HepG2 (cell line): ENCODE data around the gene POLR3GL. TPM values are rescaled to one million over a fixed set of nuclear protein-coding genes. Genes with fewer than 3 reads are reported as not detected.

ENCODE experiments used
- AGO2 ChIP-seq: fragments of 200-400 bp; formaldehyde crosslinking; optimal IDR thresholded peaks from 2 replicates; pipeline ENCODE3; 2017; ENCODE audit warnings: mild to moderate bottlenecking, low read depth, low read length, moderate library complexity
- ASH2L ChIP-seq: fragments of 300-600, 200-600 bp; sonication (generic); IDR thresholded peaks from 2 replicates; pipeline ENCODE4 v1.7.0; 2017; ENCODE audit warnings: low read depth, mild to moderate bottlenecking, moderate library complexity, mixed read lengths, low read length; ENCODE audit not compliant: insufficient read length
- ATAD3A ChIP-seq: sonication (generic); formaldehyde crosslinking; IDR thresholded peaks from 2 replicates; pipeline ENCODE4 v1.4.0; 2020; ENCODE audit warnings: missing genetic modification reagents
- ATF7 ChIP-seq, 2 experiments: fragments of 450-650 bp in 1 of 2; sonication (generic) in 1 of 2; formaldehyde crosslinking in 1 of 2; IDR thresholded peaks; 2 replicates each; pipeline versions ENCODE4 v1.4.0 to v1.6.1; 2016 to 2020; ENCODE audit warnings: antibody characterized with exemption in 1 of 2, mild to moderate bottlenecking in 1 of 2, missing genetic modification reagents in 1 of 2
- BHLHE40 ChIP-seq: IDR thresholded peaks from 2 replicates; pipeline ENCODE4 v1.6.1; 2011; ENCODE audit warnings: low read length, improper control_type of control experiment
- CBX2 ChIP-seq, 2 experiments: fragments of 200-600 bp in 1 of 2; sonication (generic); formaldehyde crosslinking in 1 of 2; IDR thresholded peaks; 2 replicates each; pipeline versions ENCODE4 v1.7.0 to v1.8.1; 2018 to 2022; ENCODE audit warnings: low read depth in 2 of 2, low read length in 1 of 2, mild to moderate bottlenecking in 1 of 2, missing genetic modification reagents in 1 of 2
- CREB1 ChIP-seq, 2 experiments: fragments of 450-650 bp in 1 of 2; IDR thresholded peaks; 2 replicates each; pipeline ENCODE4 v1.6.1; 2016 to 2017; ENCODE audit warnings: control low read depth in 1 of 2, mild to moderate bottlenecking in 1 of 2, missing compliant biosample characterization in 1 of 2, missing genetic modification characterization in 1 of 2
- FOXK1 ChIP-seq: sonication (generic); formaldehyde crosslinking; IDR thresholded peaks from 2 replicates; pipeline ENCODE4 v1.4.0; 2020; ENCODE audit warnings: low read depth, missing genetic modification reagents, borderline replicate concordance
- HDAC6 ChIP-seq: fragments of 200-600 bp; sonication (generic); IDR thresholded peaks from 2 replicates; pipeline ENCODE4 v1.7.0; 2017; ENCODE audit warnings: mild to moderate bottlenecking, antibody characterized with exemption, low read length, low read depth
- HOXD1 ChIP-seq: sonication (generic); formaldehyde crosslinking; IDR thresholded peaks from 2 replicates; pipeline ENCODE4 v1.5.0; 2020; ENCODE audit warnings: missing genetic modification reagents
- IKZF4 ChIP-seq: sonication (generic); formaldehyde crosslinking; IDR thresholded peaks from 2 replicates; pipeline ENCODE4 v1.5.1; 2020; ENCODE audit warnings: borderline replicate concordance, mild to moderate bottlenecking, low read depth, missing genetic modification reagents; ENCODE audit errors: not compliant biosample characterization
- KLF13 ChIP-seq: sonication (generic); formaldehyde crosslinking; IDR thresholded peaks from 2 replicates; pipeline ENCODE4 v1.4.0; 2020; ENCODE audit warnings: mild to moderate bottlenecking, missing genetic modification reagents
- KLF16 ChIP-seq, 2 experiments: sonication (generic) in 1 of 2; formaldehyde crosslinking in 1 of 2; IDR thresholded peaks; 2 replicates each; pipeline versions ENCODE4 v1.6.1 to v1.8.0; 2016 to 2023; ENCODE audit warnings: missing genetic modification reagents in 2 of 2, missing compliant biosample characterization in 1 of 2
- MIER3 ChIP-seq: IDR thresholded peaks from 2 replicates; pipeline ENCODE4 v1.6.1; 2016; ENCODE audit warnings: missing compliant biosample characterization, borderline replicate concordance
- MTA1 ChIP-seq: sonication (generic); formaldehyde crosslinking; IDR thresholded peaks from 2 replicates; pipeline ENCODE4 v1.4.0; 2020; ENCODE audit warnings: missing genetic modification reagents, mild to moderate bottlenecking, borderline replicate concordance
- MXD4 ChIP-seq: IDR thresholded peaks from 2 replicates; pipeline ENCODE4 v1.6.1; 2016; ENCODE audit warnings: mild to moderate bottlenecking, missing biosample characterization, missing genetic modification reagents
- NAIF1 ChIP-seq: sonication (generic); formaldehyde crosslinking; IDR thresholded peaks from 2 replicates; pipeline ENCODE4 v1.5.0; 2020; ENCODE audit warnings: mild to moderate bottlenecking, missing genetic modification reagents, borderline replicate concordance
- NCOA5 ChIP-seq: sonication (generic); formaldehyde crosslinking; IDR thresholded peaks from 2 replicates; pipeline ENCODE4 v1.4.0; 2020; ENCODE audit warnings: missing genetic modification reagents
- PLSCR1 ChIP-seq: sonication (generic); formaldehyde crosslinking; IDR thresholded peaks from 2 replicates; pipeline ENCODE4 v1.5.0; 2020; ENCODE audit warnings: missing genetic modification reagents, mild to moderate bottlenecking, borderline replicate concordance
- SAFB2 ChIP-seq: sonication (generic); formaldehyde crosslinking; IDR thresholded peaks from 2 replicates; pipeline ENCODE4 v1.5.1; 2020; ENCODE audit warnings: missing genetic modification reagents, low read depth, mild to moderate bottlenecking, borderline replicate concordance
- TOPORS ChIP-seq: sonication (generic); formaldehyde crosslinking; IDR thresholded peaks from 2 replicates; pipeline ENCODE4 v1.8.0; 2023; ENCODE audit warnings: mild to moderate bottlenecking, missing genetic modification reagents
- ZNF234 ChIP-seq: sonication (generic); formaldehyde crosslinking; conservative IDR thresholded peaks from 2 replicates; pipeline ENCODE4 v1.5.1; 2020; ENCODE audit warnings: mild to moderate bottlenecking, missing genetic modification reagents
- ZNF251 ChIP-seq: sonication (generic); formaldehyde crosslinking; IDR thresholded peaks from 2 replicates; pipeline ENCODE4 v1.9.0; 2021; ENCODE audit warnings: mild to moderate bottlenecking, missing genetic modification reagents
- ZNF326 ChIP-seq: sonication (generic); formaldehyde crosslinking; IDR thresholded peaks from 2 replicates; pipeline ENCODE4 v1.4.0; 2020; ENCODE audit warnings: missing genetic modification reagents, borderline replicate concordance
- ZNF337 ChIP-seq: sonication (generic); formaldehyde crosslinking; IDR thresholded peaks from 2 replicates; pipeline ENCODE4 v1.5.1; 2020; ENCODE audit warnings: missing genetic modification reagents, low read depth, mild to moderate bottlenecking, borderline replicate concordance
- ZNF703 ChIP-seq: sonication (generic); formaldehyde crosslinking; IDR thresholded peaks from 2 replicates; pipeline ENCODE4 v1.5.1; 2020; ENCODE audit warnings: missing genetic modification reagents, mild to moderate bottlenecking, moderate library complexity, borderline replicate concordance
- ZNF883 ChIP-seq: sonication (generic); formaldehyde crosslinking; IDR thresholded peaks from 2 replicates; pipeline ENCODE4 v1.5.1; 2020; ENCODE audit warnings: mild to moderate bottlenecking, missing genetic modification reagents; ENCODE audit errors: not compliant biosample characterization
- polyA plus RNA-seq, 8 experiments: library from polyadenylated mRNA; depleted of rRNA in 3 of 8; stranded (reverse) in 7 of 8; unstranded in 1 of 8; fragments of >200 nt; fragmentation: Illumina TruSeq in 4 of 8; extraction: Trizol in 4 of 8; gene quantifications; 2 replicates each; pipeline versions ENCODE4 v1.2.1 to v1.2.3, GENCODE V29; 2011 to 2016; ENCODE audit warnings: low read depth in 4 of 8, missing spikeins in 1 of 8, mixed read lengths in 1 of 8; ENCODE audit not compliant: insufficient read depth in 1 of 8
- total RNA-seq, 5 experiments: library from RNA; depleted of rRNA; stranded (reverse); fragments of >200 nt; fragmentation: Illumina TruSeq; extraction: Trizol; gene quantifications; 2 replicates each; pipeline ENCODE4 v1.2.3, GENCODE V29; 2016; ENCODE audit warnings: low read depth in 1 of 5
- TF ChIP-seq, protein P1 (sequence below): sonication (generic); formaldehyde crosslinking; conservative IDR thresholded peaks from 2 replicates; pipeline ENCODE4 v1.4.0; 2020; ENCODE audit warnings: missing genetic modification reagents

Gene POLR3GL
- total and polyA plus RNA-seq, 2 of the 13 experiments (the other 11 are each of a cell fraction or from before 2014, with no cell fraction given) = 11.5 to 12.4 TPM

DNA sequence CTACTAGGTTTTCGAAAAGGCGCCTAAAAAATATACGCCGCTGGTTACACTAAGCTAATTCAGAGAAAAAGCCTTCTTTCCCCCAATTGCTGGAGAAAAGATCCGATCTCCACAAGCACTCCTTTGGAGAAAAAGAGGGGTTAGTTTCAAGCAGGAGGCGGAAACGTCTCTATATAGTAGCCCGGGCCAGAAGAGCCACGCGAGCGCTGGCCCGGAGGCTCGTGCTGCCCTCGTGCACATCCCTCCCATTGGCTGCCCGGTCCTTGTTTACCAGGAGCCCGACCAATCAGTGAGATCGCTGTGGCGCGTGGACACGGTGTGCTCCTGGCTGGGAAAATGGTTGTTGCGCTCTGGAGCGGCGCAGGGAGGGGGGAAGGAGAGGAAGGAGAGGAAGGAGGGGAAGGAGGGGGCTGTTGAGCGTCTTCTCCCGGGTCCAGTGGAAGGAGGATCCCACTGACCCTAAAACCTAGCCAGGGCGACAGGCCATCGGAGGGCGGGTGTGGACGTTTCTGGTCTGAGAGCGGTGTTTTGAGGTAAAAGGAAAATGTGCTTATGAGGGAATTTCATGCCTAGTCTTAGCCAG, 32.0 kb downstream of the POLR3GL start, which contains the start of gene TXNIP (continued):
- TF ChIP-seq ZNF251 (no peak), ZNF703 (CRISPR knock-in tag) (no peak), HDAC6 (no peak), ATF7 (IDR thresholded peaks at IDR 0.05) (no peak), ATF7 (CRISPR knock-in tag; IDR thresholded peaks at IDR 0.05) (peak; percentile 73; the same call in 1 of the 2 replicates), AGO2 (no peak), ZNF326 (CRISPR knock-in tag) (no peak), HOXD1 (CRISPR knock-in tag) (peak; percentile 90), NCOA5 (no peak), IKZF4 (CRISPR knock-in tag) (no peak), ZNF234 (no peak), CREB1 (IDR thresholded peaks at IDR 0.05) (peak; percentile 46; the same call in 1 of the 2 replicates), CREB1 (CRISPR knock-in tag; IDR thresholded peaks at IDR 0.05) (peak; percentile 48), KLF13 (no peak), ATAD3A (CRISPR knock-in tag) (no peak), TOPORS (CRISPR knock-in tag) (peak; percentile 80; the same call in 1 of the 2 replicates), ZNF883 (peak; percentile 89), SAFB2 (CRISPR knock-in tag) (peak; percentile 63; the same call in 1 of the 2 replicates), ASH2L (peak; percentile 9), CBX2 (IDR thresholded peaks at IDR 0.05; ENCODE audit: low read depth, low read length) (no peak), CBX2 (CRISPR knock-in tag; IDR thresholded peaks at IDR 0.05; ENCODE audit: low read depth) (no peak), MXD4 (CRISPR knock-in tag) (no peak; the same call in 1 of the 2 replicates), FOXK1 (CRISPR knock-in tag) (peak; percentile 100), ZNF337 (CRISPR knock-in tag) (no peak), NAIF1 (CRISPR knock-in tag) (peak; percentile 75), KLF16 (CRISPR knock-in tag; IDR thresholded peaks at IDR 0.05) (peak in 1 of 2 experiments; percentile 92; a peak in 2 of 4 replicates), MIER3 (CRISPR knock-in tag) (peak; percentile 99), PLSCR1 (CRISPR knock-in tag) (no peak), MTA1 (CRISPR knock-in tag) (peak; percentile 67; the same call in 1 of the 2 replicates), BHLHE40 (peak; percentile 79)
- TF ChIP-seq, protein P1, sequence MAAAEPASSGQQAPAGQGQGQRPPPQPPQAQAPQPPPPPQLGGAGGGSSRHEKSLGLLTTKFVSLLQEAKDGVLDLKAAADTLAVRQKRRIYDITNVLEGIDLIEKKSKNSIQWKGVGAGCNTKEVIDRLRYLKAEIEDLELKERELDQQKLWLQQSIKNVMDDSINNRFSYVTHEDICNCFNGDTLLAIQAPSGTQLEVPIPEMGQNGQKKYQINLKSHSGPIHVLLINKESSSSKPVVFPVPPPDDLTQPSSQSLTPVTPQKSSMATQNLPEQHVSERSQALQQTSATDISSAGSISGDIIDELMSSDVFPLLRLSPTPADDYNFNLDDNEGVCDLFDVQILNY (CRISPR knock-in tag) = no peak
